Gastroesophageal sphincter (tissue), 4 donors: Measurements from ENCODE around the gene SETD1B. TPM values are rescaled to one million over a fixed set of nuclear protein-coding genes. Genes with fewer than 3 reads are reported as not detected.

Source experiments
- ATAC-seq: fragments of 150-250 bp; one replicate; pipeline ENCODE4 v1.9.1; 2016; ENCODE audit warnings: mild to moderate bottlenecking, moderate library complexity
- H3K27ac ChIP-seq, 4 donors: fragments of 200-600 bp; sonication (generic) in 3 of 4; 1 replicate in 3 of 4; 2 replicates in 1 of 4; pipeline ENCODE4 v1.5.1; 2016 to 2019
- H3K27me3 ChIP-seq: fragments of 200-600 bp; sonication (generic); one replicate; pipeline ENCODE4 v1.5.1; 2019
- H3K36me3 ChIP-seq, 2 donors: fragments of 200-600 bp; sonication (generic); one replicate each; pipeline ENCODE4 v1.5.1; 2019; ENCODE audit warnings: control low read depth in 1 of 2
- H3K4me1 ChIP-seq, 3 donors: fragments of 200-600 bp; sonication (generic); 1 replicate in 2 of 3; 2 replicates in 1 of 3; pipeline ENCODE4 v1.5.1; 2016 to 2019; ENCODE audit warnings: control low read depth in 2 of 3
- H3K4me3 ChIP-seq, 2 donors: fragments of 200-600 bp; sonication (generic); one replicate each; pipeline ENCODE4 v1.5.1; 2019; ENCODE audit warnings: mild to moderate bottlenecking in 1 of 2, moderate library complexity in 1 of 2
- H3K9me3 ChIP-seq, 3 donors: fragments of 200-600 bp; sonication (generic); one replicate each; pipeline ENCODE4 v1.5.1; 2017 to 2019; ENCODE audit warnings: control low read depth in 2 of 3
- EP300 ChIP-seq: sonication (generic); formaldehyde crosslinking; IDR thresholded peaks from one replicate; pipeline ENCODE4 v1.6.1; 2017; ENCODE audit warnings: antibody characterized with exemption, mild to moderate bottlenecking
- POLR2A ChIP-seq, 2 donors: fragments of 450-650 bp; IDR thresholded peaks; one replicate each; pipeline ENCODE4 v1.6.1; 2017; ENCODE audit warnings: antibody characterized with exemption in 2 of 2, mild to moderate bottlenecking in 2 of 2, moderate library complexity in 1 of 2
- POLR2AphosphoS5 ChIP-seq: sonication (generic); formaldehyde crosslinking; IDR thresholded peaks from one replicate; pipeline ENCODE4 v1.6.1; 2017; ENCODE audit warnings: antibody characterized with exemption
- WGBS, 2 donors: methylation state at CpG; one replicate each; pipeline ENCODE4 v1.1.5; 2018; ENCODE audit warnings: low coverage in 1 of 2; 5-methylcytosine and 5-hydroxymethylcytosine counted together
- total RNA-seq, 4 donors: library from RNA; depleted of rRNA; stranded (reverse); fragments of >200 nt; gene quantifications; one replicate each; pipeline ENCODE4 v1.1.0, GENCODE V29; 2016
- TF ChIP-seq, protein P1 (sequence below), 4 experiments: fragments of 200-600 bp in 2 of 4; fragments of 450-650 bp in 2 of 4; sonication (generic) in 1 of 4; IDR thresholded peaks; one replicate each; pipeline ENCODE4 v1.5.1; 2017 to 2019; ENCODE audit warnings: antibody characterized with exemption in 4 of 4, mild to moderate bottlenecking in 2 of 4, moderate library complexity in 2 of 4

Gene SETD1B
- total RNA-seq, 4 donors from 2014 or later = 9.6 to 25.1 (median 20.3) TPM

- no peaks in the 10 kb centered on the region for H3K27me3 ChIP-seq
- H3K9me3 ChIP-seq = no peaks in the 10 kb centered on the region
- peak overlapping the region in 2 of 4 donors; percentile 76 for H3K27ac ChIP-seq
- no peaks in the 10 kb centered on the region for H3K36me3 ChIP-seq
- ATAC-seq = peak; percentile 57
- 0 to 60% methylated on average over 1 to 2 of the region's 5 CpGs for WGBS, 2 donors
- peaks cover 0 to 75% (median 34%) of the 10 kb centered on the region in 3 donors for H3K4me1 ChIP-seq
- TF ChIP-seq EP300 = no peak
- no peak overlapping the region for H3K4me3 ChIP-seq
Measured at GRCh38 chr12:121765573-121765972, 38.2 kb upstream of the SETD1B start.

- Histone ChIP-seq H3K27me3 (no peaks in the 10 kb centered on the region), H3K36me3 (no peaks in the 10 kb centered on the region), H3K4me1 (peaks cover 0 to 76% (median 34%) of the 10 kb centered on the region in 3 donors), H3K27ac (peak overlapping the region in 3 of 4 donors; percentile 63 to 76 (median 76)), H3K9me3 (no peaks in the 10 kb centered on the region), H3K4me3 (no peak overlapping the region)
- WGBS, 2 donors = 40% methylated on average over 1 to 2 of the region's 5 CpGs
- TF ChIP-seq POLR2A (IDR thresholded peaks at IDR 0.05) (no peak), POLR2AphosphoS5 (no peak), EP300 (no peak)
- TF ChIP-seq, protein P1, sequence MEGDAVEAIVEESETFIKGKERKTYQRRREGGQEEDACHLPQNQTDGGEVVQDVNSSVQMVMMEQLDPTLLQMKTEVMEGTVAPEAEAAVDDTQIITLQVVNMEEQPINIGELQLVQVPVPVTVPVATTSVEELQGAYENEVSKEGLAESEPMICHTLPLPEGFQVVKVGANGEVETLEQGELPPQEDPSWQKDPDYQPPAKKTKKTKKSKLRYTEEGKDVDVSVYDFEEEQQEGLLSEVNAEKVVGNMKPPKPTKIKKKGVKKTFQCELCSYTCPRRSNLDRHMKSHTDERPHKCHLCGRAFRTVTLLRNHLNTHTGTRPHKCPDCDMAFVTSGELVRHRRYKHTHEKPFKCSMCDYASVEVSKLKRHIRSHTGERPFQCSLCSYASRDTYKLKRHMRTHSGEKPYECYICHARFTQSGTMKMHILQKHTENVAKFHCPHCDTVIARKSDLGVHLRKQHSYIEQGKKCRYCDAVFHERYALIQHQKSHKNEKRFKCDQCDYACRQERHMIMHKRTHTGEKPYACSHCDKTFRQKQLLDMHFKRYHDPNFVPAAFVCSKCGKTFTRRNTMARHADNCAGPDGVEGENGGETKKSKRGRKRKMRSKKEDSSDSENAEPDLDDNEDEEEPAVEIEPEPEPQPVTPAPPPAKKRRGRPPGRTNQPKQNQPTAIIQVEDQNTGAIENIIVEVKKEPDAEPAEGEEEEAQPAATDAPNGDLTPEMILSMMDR (IDR thresholded peaks at IDR 0.05) = no peak
- ATAC-seq = no peak
Measured at GRCh38 chr12:121766290-121767039, 37.3 kb upstream of the SETD1B start.

GRCh38 chr12:121767525-121768016 is 36.2 kb upstream of the SETD1B start:
- Histone ChIP-seq H3K9me3 (no peaks in the 10 kb centered on the region), H3K4me3 (no peak overlapping the region), H3K4me1 (peaks cover 0 to 74% (median 27%) of the 10 kb centered on the region in 3 donors), H3K36me3 (no peaks in the 10 kb centered on the region), H3K27ac (peak overlapping the region in 3 of 4 donors; percentile 76 to 77 (median 76)), H3K27me3 (no peaks in the 10 kb centered on the region)
- WGBS, 2 donors = 0 to 33% methylated on average over 2 to 9 of the region's 10 CpGs
- peak; percentile 77 for ATAC-seq
- TF ChIP-seq, protein P1 (IDR thresholded peaks at IDR 0.05) = no peak
- TF ChIP-seq POLR2A (IDR thresholded peaks at IDR 0.05) (no peak), EP300 (no peak), POLR2AphosphoS5 (no peak)

- Histone ChIP-seq H3K27ac (peak overlapping the region in 1 of 4 donors; percentile 76), H3K9me3 (no peaks in the 10 kb centered on the region), H3K36me3 (no peaks in the 10 kb centered on the region), H3K4me1 (peaks cover 0 to 86% (median 31%) of the 10 kb centered on the region in 3 donors), H3K27me3 (no peaks in the 10 kb centered on the region), H3K4me3 (no peak overlapping the region)
- TF ChIP-seq POLR2AphosphoS5 (no peak), EP300 (no peak), POLR2A (IDR thresholded peaks at IDR 0.05) (no peak)
- TF ChIP-seq, protein P1 (IDR thresholded peaks at IDR 0.05) = no peak
- 20 to 84% methylated on average over 1 to 5 of the region's 9 CpGs for WGBS, 2 donors
- ATAC-seq = no peak
Measured at GRCh38 chr12:121769297-121769830, 34.4 kb upstream of the SETD1B start.

GRCh38 chr12:121769831-121770301 is 33.9 kb upstream of the SETD1B start:
- no peak overlapping the region for H3K4me3 ChIP-seq
- H3K9me3 ChIP-seq = no peaks in the 10 kb centered on the region
- H3K27me3 ChIP-seq = no peaks in the 10 kb centered on the region
- peaks cover 0 to 91% (median 31%) of the 10 kb centered on the region in 3 donors for H3K4me1 ChIP-seq
- TF ChIP-seq POLR2AphosphoS5 (no peak), POLR2A (IDR thresholded peaks at IDR 0.05) (no peak), EP300 (no peak)
- TF ChIP-seq, protein P1 (IDR thresholded peaks at IDR 0.05) = no peak
- ATAC-seq = no peak
- no peaks in the 10 kb centered on the region for H3K36me3 ChIP-seq
- H3K27ac ChIP-seq = no peak overlapping the region
- WGBS, 2 donors = 76 to 83% methylated on average over 5 to 9 of the region's 11 CpGs
